ENCODE results near the gene ASPSCR1. TPM values are rescaled to one million over a fixed set of nuclear protein-coding genes. Genes with fewer than 3 reads are reported as not detected.

Gene ASPSCR1
- total and polyA plus RNA-seq, 9 of the 15 experiments (the other 6 are each of a cell fraction or from before 2014, with no cell fraction given): 0.90 to 36.9 (median 11.6) TPM

GRCh38 chr17:82011617-82012187 is 34.3 kb downstream of the ASPSCR1 start (continued):
- TF ChIP-seq, protein P1, sequence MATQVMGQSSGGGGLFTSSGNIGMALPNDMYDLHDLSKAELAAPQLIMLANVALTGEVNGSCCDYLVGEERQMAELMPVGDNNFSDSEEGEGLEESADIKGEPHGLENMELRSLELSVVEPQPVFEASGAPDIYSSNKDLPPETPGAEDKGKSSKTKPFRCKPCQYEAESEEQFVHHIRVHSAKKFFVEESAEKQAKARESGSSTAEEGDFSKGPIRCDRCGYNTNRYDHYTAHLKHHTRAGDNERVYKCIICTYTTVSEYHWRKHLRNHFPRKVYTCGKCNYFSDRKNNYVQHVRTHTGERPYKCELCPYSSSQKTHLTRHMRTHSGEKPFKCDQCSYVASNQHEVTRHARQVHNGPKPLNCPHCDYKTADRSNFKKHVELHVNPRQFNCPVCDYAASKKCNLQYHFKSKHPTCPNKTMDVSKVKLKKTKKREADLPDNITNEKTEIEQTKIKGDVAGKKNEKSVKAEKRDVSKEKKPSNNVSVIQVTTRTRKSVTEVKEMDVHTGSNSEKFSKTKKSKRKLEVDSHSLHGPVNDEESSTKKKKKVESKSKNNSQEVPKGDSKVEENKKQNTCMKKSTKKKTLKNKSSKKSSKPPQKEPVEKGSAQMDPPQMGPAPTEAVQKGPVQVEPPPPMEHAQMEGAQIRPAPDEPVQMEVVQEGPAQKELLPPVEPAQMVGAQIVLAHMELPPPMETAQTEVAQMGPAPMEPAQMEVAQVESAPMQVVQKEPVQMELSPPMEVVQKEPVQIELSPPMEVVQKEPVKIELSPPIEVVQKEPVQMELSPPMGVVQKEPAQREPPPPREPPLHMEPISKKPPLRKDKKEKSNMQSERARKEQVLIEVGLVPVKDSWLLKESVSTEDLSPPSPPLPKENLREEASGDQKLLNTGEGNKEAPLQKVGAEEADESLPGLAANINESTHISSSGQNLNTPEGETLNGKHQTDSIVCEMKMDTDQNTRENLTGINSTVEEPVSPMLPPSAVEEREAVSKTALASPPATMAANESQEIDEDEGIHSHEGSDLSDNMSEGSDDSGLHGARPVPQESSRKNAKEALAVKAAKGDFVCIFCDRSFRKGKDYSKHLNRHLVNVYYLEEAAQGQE (IDR thresholded peaks at IDR 0.05; ENCODE audit: borderline replicate concordance): no peak
- TF ChIP-seq, protein P1 (CRISPR knock-in tag; IDR thresholded peaks at IDR 0.05; ENCODE audit: low read depth): no peak
- TF ChIP-seq, protein P2, sequence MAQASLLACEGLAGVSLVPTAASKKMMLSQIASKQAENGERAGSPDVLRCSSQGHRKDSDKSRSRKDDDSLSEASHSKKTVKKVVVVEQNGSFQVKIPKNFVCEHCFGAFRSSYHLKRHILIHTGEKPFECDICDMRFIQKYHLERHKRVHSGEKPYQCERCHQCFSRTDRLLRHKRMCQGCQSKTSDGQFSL (CRISPR knock-in tag; IDR thresholded peaks at IDR 0.05): no peak
- TF ChIP-seq, protein P2 (tag; IDR thresholded peaks at IDR 0.05): no peak
- no peak for TF ChIP-seq ZNF79 (CRISPR knock-in tag; IDR thresholded peaks at IDR 0.05; ENCODE audit: low read depth)
- TF ChIP-seq, protein P3, sequence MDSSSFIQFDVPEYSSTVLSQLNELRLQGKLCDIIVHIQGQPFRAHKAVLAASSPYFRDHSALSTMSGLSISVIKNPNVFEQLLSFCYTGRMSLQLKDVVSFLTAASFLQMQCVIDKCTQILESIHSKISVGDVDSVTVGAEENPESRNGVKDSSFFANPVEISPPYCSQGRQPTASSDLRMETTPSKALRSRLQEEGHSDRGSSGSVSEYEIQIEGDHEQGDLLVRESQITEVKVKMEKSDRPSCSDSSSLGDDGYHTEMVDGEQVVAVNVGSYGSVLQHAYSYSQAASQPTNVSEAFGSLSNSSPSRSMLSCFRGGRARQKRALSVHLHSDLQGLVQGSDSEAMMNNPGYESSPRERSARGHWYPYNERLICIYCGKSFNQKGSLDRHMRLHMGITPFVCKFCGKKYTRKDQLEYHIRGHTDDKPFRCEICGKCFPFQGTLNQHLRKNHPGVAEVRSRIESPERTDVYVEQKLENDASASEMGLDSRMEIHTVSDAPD (CRISPR knock-in tag; IDR thresholded peaks at IDR 0.05): no peak
- no peak for TF ChIP-seq ZFX (CRISPR knock-in tag; IDR thresholded peaks at IDR 0.05)
- TF ChIP-seq ZNF445 (CRISPR knock-in tag; IDR thresholded peaks at IDR 0.05; ENCODE audit: low read depth): no peak
- TF ChIP-seq ZNF184 (CRISPR knock-in tag; IDR thresholded peaks at IDR 0.05): no peak

All from K562 (cell line).